IMR-90 (cell line): Measurements from ENCODE around the gene TRIM40. TPM values are rescaled to one million over a fixed set of nuclear protein-coding genes. Genes with fewer than 3 reads are reported as not detected.

Experiments
- ATAC-seq: fragments of 200-7000 bp; cut with Tn5 transposase; 2 replicates; pipeline ENCODE4 v1.9.1; 2020; ENCODE audit warnings: low read depth, mild to moderate bottlenecking, moderate library complexity
- BruUV-seq: library from RNA; stranded (reverse); fragments of 400-500 nt; replicated peaks from 2 replicates; lab custom pipeline; 2021; lab: Mats Ljungman, UMichigan
- CTCF ChIA-PET: fragments of 300-600 bp; formaldehyde crosslinking; extraction: SDS; loops from one replicate; lab custom pipeline; 2021; ENCODE audit warnings: antibody characterized with exemption; lab: Yijun Ruan, JAX
- POLR2A ChIA-PET: fragments of 300-600 bp; sonication (Branson Sonifier 250); formaldehyde crosslinking; loops from one replicate; lab custom pipeline; 2022; ENCODE audit warnings: antibody characterized with exemption; ENCODE audit not compliant: unreplicated experiment; lab: Charles Lee
- DNase-seq: peaks from one replicate; pipeline ENCODE4 v3.0.0; 2013
- H2AFZ ChIP-seq: replicated peaks from 2 replicates; pipeline ENCODE3; 2013; ENCODE audit warnings: low read length, mild to moderate bottlenecking; ENCODE audit not compliant: poor library complexity
- H2AK5ac ChIP-seq: 2 replicates; pipeline ENCODE4 v1.6.1; 2013; ENCODE audit warnings: low read depth, low read length, inconsistent platforms
- H2AK9ac ChIP-seq: replicated peaks from 2 replicates; pipeline ENCODE3; 2013; ENCODE audit warnings: mild to moderate bottlenecking, low read depth, low read length, moderate library complexity; ENCODE audit not compliant: poor library complexity
- H2BK120ac ChIP-seq: 2 replicates; pipeline ENCODE4 v1.6.1; 2013; ENCODE audit warnings: low read depth, low read length, inconsistent platforms
- H2BK15ac ChIP-seq: 3 replicates; pipeline ENCODE4 v1.6.1; 2013; ENCODE audit warnings: low read depth, low read length, inconsistent platforms
- H2BK20ac ChIP-seq: 2 replicates; pipeline ENCODE4 v1.6.1; 2013; ENCODE audit warnings: low read depth, mild to moderate bottlenecking, inconsistent platforms, low read length, moderate library complexity
- H2BK5ac ChIP-seq: 2 replicates; pipeline ENCODE4 v1.6.1; 2013; ENCODE audit warnings: mild to moderate bottlenecking, low read depth, low read length, inconsistent platforms; ENCODE audit not compliant: poor library complexity, severe bottlenecking
- H3K14ac ChIP-seq: replicated peaks from 2 replicates; pipeline ENCODE4 v1.6.1; 2013; ENCODE audit warnings: low read depth, low read length, inconsistent platforms
- H3K18ac ChIP-seq: 2 replicates; pipeline ENCODE4 v1.6.1; 2013; ENCODE audit warnings: low read depth, low read length, control low read depth
- H3K23ac ChIP-seq: 2 replicates; pipeline ENCODE4 v1.6.1; 2013; ENCODE audit warnings: low read depth, low read length, inconsistent platforms
- H3K27ac ChIP-seq: 2 replicates; pipeline ENCODE4 v1.5.1; 2013; ENCODE audit warnings: mild to moderate bottlenecking, control low read depth, low read length; ENCODE audit not compliant: insufficient read depth
- H3K27me3 ChIP-seq: 2 replicates; pipeline ENCODE4 v1.6.1; 2013; ENCODE audit warnings: low read length; ENCODE audit not compliant: control insufficient read depth, insufficient read depth
- H3K36me3 ChIP-seq: 2 replicates; pipeline ENCODE4 v1.6.1; 2013; ENCODE audit warnings: low read length, mixed read lengths; ENCODE audit not compliant: control insufficient read depth, insufficient read depth
- H3K4ac ChIP-seq: 2 replicates; pipeline ENCODE4 v1.6.1; 2013; ENCODE audit warnings: low read depth, low read length, inconsistent platforms
- H3K4me1 ChIP-seq: 2 replicates; pipeline ENCODE4 v1.6.1; 2013; ENCODE audit warnings: low read length, mixed read lengths; ENCODE audit not compliant: control insufficient read depth, insufficient read depth
- H3K4me2 ChIP-seq: 2 replicates; pipeline ENCODE4 v1.6.1; 2013; ENCODE audit warnings: low read depth, mild to moderate bottlenecking, control low read depth, low read length, moderate library complexity
- H3K4me3 ChIP-seq: 2 replicates; pipeline ENCODE4 v1.5.1; 2013; ENCODE audit warnings: low read depth, mild to moderate bottlenecking, control low read depth, low read length, moderate library complexity; ENCODE audit not compliant: insufficient read depth
- H3K56ac ChIP-seq: 2 replicates; pipeline ENCODE4 v1.6.1; 2013; ENCODE audit warnings: low read length, inconsistent platforms; ENCODE audit not compliant: insufficient read depth; ENCODE audit errors: extremely low read depth
- H3K79me1 ChIP-seq, 2 experiments: 2 replicates each; pipeline ENCODE4 v1.6.1; 2013; ENCODE audit warnings: low read length in 2 of 2, inconsistent platforms in 1 of 2, low read depth in 1 of 2
- H3K9ac ChIP-seq: 2 replicates; pipeline ENCODE4 v1.6.1; 2013; ENCODE audit warnings: low read depth, low read length, control low read depth
- H3K9me1 ChIP-seq: 2 replicates; pipeline ENCODE4 v1.6.1; 2013; ENCODE audit warnings: low read length, inconsistent platforms; ENCODE audit not compliant: insufficient read depth
- H3K9me3 ChIP-seq: 2 replicates; pipeline ENCODE4 v1.6.1; 2013; ENCODE audit warnings: low read length; ENCODE audit not compliant: control insufficient read depth, insufficient read depth
- H4K20me1 ChIP-seq: 2 replicates; pipeline ENCODE4 v1.6.1; 2013; ENCODE audit warnings: low read length, inconsistent platforms; ENCODE audit not compliant: insufficient read depth
- H4K5ac ChIP-seq: 2 replicates; pipeline ENCODE4 v1.6.1; 2013; ENCODE audit warnings: mild to moderate bottlenecking, low read depth, low read length, control low read depth
- H4K8ac ChIP-seq, 2 experiments: 2 replicates each; pipeline ENCODE4 v1.6.1; 2013; ENCODE audit warnings: low read depth in 2 of 2, low read length in 2 of 2, control low read depth in 1 of 2, inconsistent platforms in 1 of 2
- H4K91ac ChIP-seq: 2 replicates; pipeline ENCODE4 v1.6.1; 2013; ENCODE audit warnings: low read depth, low read length, inconsistent platforms; ENCODE audit not compliant: insufficient read depth
- BHLHE40 ChIP-seq: fragments of 150-350 bp; IDR thresholded peaks from 2 replicates; pipeline ENCODE4 v1.6.1; 2016; ENCODE audit warnings: mild to moderate bottlenecking, low read depth, low read length
- CEBPB ChIP-seq: IDR thresholded peaks from 2 replicates; pipeline ENCODE4 v1.6.1; 2012; ENCODE audit warnings: low read depth, low read length, improper control_type of control experiment
- FOS ChIP-seq: fragments of 150-350 bp; IDR thresholded peaks from 2 replicates; pipeline ENCODE4 v1.6.1; 2016; ENCODE audit warnings: low read depth, low read length
- MAZ ChIP-seq: IDR thresholded peaks from 2 replicates; pipeline ENCODE4 v1.6.1; 2012; ENCODE audit warnings: low read depth, mild to moderate bottlenecking, low read length, improper control_type of control experiment, moderate library complexity, borderline replicate concordance
- MXI1 ChIP-seq: IDR thresholded peaks from 2 replicates; pipeline ENCODE4 v1.6.1; 2012; ENCODE audit warnings: low read depth, mild to moderate bottlenecking, low read length, moderate library complexity, borderline replicate concordance
- NFE2L2 ChIP-seq: fragments of 150-350 bp; IDR thresholded peaks from 2 replicates; pipeline ENCODE4 v1.6.1; 2016; ENCODE audit warnings: low read depth, mild to moderate bottlenecking, low read length
- POLR2A ChIP-seq: IDR thresholded peaks from 2 replicates; pipeline ENCODE4 v1.6.1; 2012; ENCODE audit warnings: mild to moderate bottlenecking, low read depth, low read length
- RAD21 ChIP-seq: IDR thresholded peaks from 2 replicates; pipeline ENCODE4 v1.6.1; 2012; ENCODE audit warnings: low read length, improper control_type of control experiment
- RCOR1 ChIP-seq: IDR thresholded peaks from 2 replicates; pipeline ENCODE4 v1.6.1; 2012; ENCODE audit warnings: mild to moderate bottlenecking, low read length, improper control_type of control experiment; ENCODE audit not compliant: insufficient replicate concordance
- RFX5 ChIP-seq: IDR thresholded peaks from 2 replicates; pipeline ENCODE4 v1.8.0; 2012; ENCODE audit warnings: low read depth, mild to moderate bottlenecking, low read length, moderate library complexity
- SMC3 ChIP-seq: fragments of 150-350 bp; IDR thresholded peaks from 2 replicates; pipeline ENCODE4 v1.6.1; 2016; ENCODE audit warnings: low read depth, mild to moderate bottlenecking, antibody characterized with exemption, low read length, moderate library complexity
- WGBS, 2 experiments: methylation state at CpG; one replicate each; pipeline versions ENCODE4 v1.1.5 to v1.1.7; 2013; ENCODE audit warnings: missing lambda C conversion rate in 2 of 2; ENCODE audit not compliant: insufficient read length in 1 of 2; ENCODE audit errors: extremely low coverage in 2 of 2; 5-methylcytosine and 5-hydroxymethylcytosine counted together
- dilution Hi-C: fragments of 300-500 bp; cut with HindIII; formaldehyde crosslinking; loops from one replicate; pipeline ENCODE4 v1.14.3; 2018; ENCODE audit warnings: low sequenced_read_pairs; ENCODE audit not compliant: unreplicated experiment
- in situ Hi-C: fragments of 300-500 bp; cut with MboI; formaldehyde crosslinking; loops from 3 replicates; pipeline ENCODE4 v1.14.3; 2019; ENCODE audit warnings: low sequenced_read_pairs, inconsistent platforms, mixed read lengths
- intact Hi-C: fragments of 100-400 bp; cut with micrococcal nuclease; formaldehyde crosslinking; loops from 2 replicates; pipeline ENCODE4 v1.10.0; 2022
- polyA plus RNA-seq, 3 experiments: library from polyadenylated mRNA; depleted of rRNA; stranded (reverse); fragments of >200 nt; gene quantifications; 2 replicates each; pipeline ENCODE4 v1.2.3, GENCODE V29; 2012; ENCODE audit warnings: low replicate concordance in 1 of 3
- total RNA-seq: library from RNA; depleted of rRNA; stranded (reverse); fragments of >200 nt; gene quantifications from 2 replicates; pipeline ENCODE4 v1.2.3, GENCODE V29; 2012
- TF ChIP-seq, protein P1 (sequence below): conservative IDR thresholded peaks from 2 replicates; pipeline ENCODE4 v1.5.1; 2012; ENCODE audit warnings: mild to moderate bottlenecking, low read depth, low read length, improper control_type of control experiment
- TF ChIP-seq, protein P2 (sequence below): fragments of 150-350 bp; IDR thresholded peaks from 2 replicates; pipeline ENCODE4 v1.6.1; 2016; ENCODE audit warnings: low read depth, mild to moderate bottlenecking, low read length, moderate library complexity, borderline replicate concordance

Gene TRIM40
- total and polyA plus RNA-seq, 2 of the 4 experiments (the other 2 are of a cell fraction), result not detected

DNA sequence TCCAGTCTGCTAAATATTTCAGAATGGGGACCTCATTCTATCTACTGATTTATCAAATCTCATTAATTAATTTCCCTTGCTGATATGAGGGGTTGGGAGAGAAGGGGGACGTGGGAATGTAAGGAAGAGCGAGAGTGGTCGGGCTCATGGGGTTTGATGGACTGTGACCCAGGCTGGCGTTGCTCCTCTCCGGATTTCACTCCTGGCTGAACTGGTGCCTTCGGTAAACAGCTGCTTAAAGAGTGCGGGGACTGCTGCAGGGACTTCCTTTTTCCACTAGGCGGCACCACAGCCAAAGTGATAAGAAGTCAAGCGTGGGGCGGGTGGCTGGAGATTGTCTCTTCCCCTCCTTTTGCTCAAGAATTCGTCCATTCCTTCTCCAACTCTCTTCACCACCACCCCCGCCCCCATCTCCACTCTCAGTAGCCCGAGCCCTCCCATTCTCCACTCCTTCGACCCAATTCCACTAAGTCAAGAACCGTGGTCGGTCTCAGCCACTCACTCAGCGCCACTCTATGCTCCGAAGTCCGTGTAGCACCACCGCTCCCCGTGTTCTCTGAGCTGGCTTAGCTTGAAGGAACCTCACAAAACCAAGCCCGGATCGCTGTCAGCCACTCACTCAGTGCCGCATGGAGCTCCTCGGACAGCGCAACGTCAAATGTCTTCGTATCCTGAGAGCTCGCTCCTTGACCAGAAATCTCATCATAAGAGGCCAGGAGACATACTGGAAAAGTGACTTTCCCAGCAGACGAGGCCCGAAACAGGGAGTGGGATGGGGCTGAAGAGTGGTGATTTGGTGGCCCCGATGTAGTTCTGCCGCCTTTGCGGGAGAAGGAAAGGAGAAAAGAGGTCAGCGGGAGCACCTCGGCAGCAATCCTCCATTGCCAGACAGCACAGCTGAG is 32.7 kb upstream of the TRIM40 start (continued):
- TF ChIP-seq BHLHE40, result no peak
- TF ChIP-seq RAD21, result peak; percentile 85
- TF ChIP-seq SMC3, result peak; percentile 53

DNA sequence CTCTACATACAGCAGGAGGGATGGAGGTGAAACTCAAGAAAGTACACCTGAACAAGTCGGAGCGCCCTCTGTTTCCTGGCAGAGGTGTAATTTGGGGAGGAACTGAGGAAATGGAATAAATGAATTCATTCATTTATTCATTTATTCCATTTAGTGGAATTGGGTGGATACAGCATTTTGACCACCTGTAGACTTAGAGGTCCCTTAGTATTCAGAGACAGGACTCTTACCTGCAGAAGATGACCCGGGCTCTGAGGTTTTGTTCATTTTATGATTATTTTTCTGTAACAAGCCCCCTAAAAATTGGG is 32.1 kb upstream of the TRIM40 start:
- in situ Hi-C loops, result no loop called here
- Histone ChIP-seq H3K23ac (no peak overlapping the region), H3K79me1 (no peaks in the 10 kb centered on the region), H2BK20ac (no peak overlapping the region), H4K8ac (no peak overlapping the region), H2BK5ac (no peak overlapping the region), H3K4ac (no peak overlapping the region), H3K18ac (no peak overlapping the region), H3K27me3 (peaks cover 49% of the 10 kb centered on the region), H3K9ac (0 out of 2 replicates have a peak overlapping the region, but pooled peaks have one; percentile 0), H3K36me3 (no peaks in the 10 kb centered on the region), H2BK15ac (no peak overlapping the region), H2BK120ac (no peak overlapping the region), H3K4me2 (peak overlapping the region; percentile 62), H3K9me1 (no peaks in the 10 kb centered on the region; the same call in 1 of the 2 replicates), H2AFZ (peak overlapping the region; percentile 92), H2AK5ac (no peak overlapping the region), H3K4me1 (peaks cover 6% of the 10 kb centered on the region), H3K4me3 (no peak overlapping the region; the same call in 1 of the 2 replicates), H4K20me1 (no peaks in the 10 kb centered on the region), H3K27ac (no peak overlapping the region), H4K91ac (no peak overlapping the region), H3K14ac (no peak overlapping the region), H2AK9ac (no peak overlapping the region), H4K5ac (no peak overlapping the region), H3K9me3 (peaks cover 2% of the 10 kb centered on the region; the same call in 1 of the 2 replicates), H3K56ac (no peak overlapping the region)
- DNase-seq (no peak), ATAC-seq (no peak)
- intact Hi-C loops, result loop anchor here (1.0 to 5.0 kb wide), 5 partner anchors 27 to 256 kb away; partner anchors contain the start of gene PPP1R11
- dilution Hi-C loops, result no loop called here
- no TSS peak for BruUV-seq
- ChIA-PET CTCF (interaction anchor here (0.6 to 3.0 kb wide), 7 partner anchors 16 to 280 kb away, joined by 3 to 54 read pairs (median 4); partner anchors contain the start of gene PPP1R11), POLR2A (no interaction called here)
- WGBS, 2 experiments, result no CpG with 5 or more reads among the region's 3 CpGs
- no peak for TF ChIP-seq POLR2A
- TF ChIP-seq NFE2L2, result no peak
- no peak for TF ChIP-seq CEBPB
- no peak for TF ChIP-seq MXI1
- TF ChIP-seq, protein P1, sequence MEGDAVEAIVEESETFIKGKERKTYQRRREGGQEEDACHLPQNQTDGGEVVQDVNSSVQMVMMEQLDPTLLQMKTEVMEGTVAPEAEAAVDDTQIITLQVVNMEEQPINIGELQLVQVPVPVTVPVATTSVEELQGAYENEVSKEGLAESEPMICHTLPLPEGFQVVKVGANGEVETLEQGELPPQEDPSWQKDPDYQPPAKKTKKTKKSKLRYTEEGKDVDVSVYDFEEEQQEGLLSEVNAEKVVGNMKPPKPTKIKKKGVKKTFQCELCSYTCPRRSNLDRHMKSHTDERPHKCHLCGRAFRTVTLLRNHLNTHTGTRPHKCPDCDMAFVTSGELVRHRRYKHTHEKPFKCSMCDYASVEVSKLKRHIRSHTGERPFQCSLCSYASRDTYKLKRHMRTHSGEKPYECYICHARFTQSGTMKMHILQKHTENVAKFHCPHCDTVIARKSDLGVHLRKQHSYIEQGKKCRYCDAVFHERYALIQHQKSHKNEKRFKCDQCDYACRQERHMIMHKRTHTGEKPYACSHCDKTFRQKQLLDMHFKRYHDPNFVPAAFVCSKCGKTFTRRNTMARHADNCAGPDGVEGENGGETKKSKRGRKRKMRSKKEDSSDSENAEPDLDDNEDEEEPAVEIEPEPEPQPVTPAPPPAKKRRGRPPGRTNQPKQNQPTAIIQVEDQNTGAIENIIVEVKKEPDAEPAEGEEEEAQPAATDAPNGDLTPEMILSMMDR, result no peak
- no peak for TF ChIP-seq MAZ
- TF ChIP-seq RAD21, result no peak
- no peak for TF ChIP-seq RFX5
- TF ChIP-seq RCOR1, result no peak
- TF ChIP-seq SMC3, result no peak
- TF ChIP-seq, protein P2, sequence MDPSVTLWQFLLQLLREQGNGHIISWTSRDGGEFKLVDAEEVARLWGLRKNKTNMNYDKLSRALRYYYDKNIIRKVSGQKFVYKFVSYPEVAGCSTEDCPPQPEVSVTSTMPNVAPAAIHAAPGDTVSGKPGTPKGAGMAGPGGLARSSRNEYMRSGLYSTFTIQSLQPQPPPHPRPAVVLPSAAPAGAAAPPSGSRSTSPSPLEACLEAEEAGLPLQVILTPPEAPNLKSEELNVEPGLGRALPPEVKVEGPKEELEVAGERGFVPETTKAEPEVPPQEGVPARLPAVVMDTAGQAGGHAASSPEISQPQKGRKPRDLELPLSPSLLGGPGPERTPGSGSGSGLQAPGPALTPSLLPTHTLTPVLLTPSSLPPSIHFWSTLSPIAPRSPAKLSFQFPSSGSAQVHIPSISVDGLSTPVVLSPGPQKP, result no peak
- no peak for TF ChIP-seq FOS
